NCI-H460 (cell line): ENCODE data around the gene KIAA0232. TPM values are rescaled to one million over a fixed set of nuclear protein-coding genes. Genes with fewer than 3 reads are reported as not detected.
"Not testable (repeated sequence)": the region's sequence is repeated elsewhere in the genome, so short reads cannot be mapped to it uniquely, and the experiment has no call there.

Source experiments
- DNase-seq: peaks from one replicate; pipeline ENCODE4 v3.0.0-alpha.2; 2016; ENCODE audit warnings: low read depth; ENCODE audit errors: extremely low read depth
- total RNA-seq: library from RNA; depleted of rRNA; stranded (reverse); fragments of >200 nt; shearing (Covaris generic); gene quantifications from 2 replicates; pipeline ENCODE4 v1.2.3, GENCODE V29; 2014

The KIAA0232 gene
- total RNA-seq, 1 experiment from 2014 or later: 12.0 TPM

- no peak for DNase-seq
These were observed 8.6 kb upstream of the KIAA0232 start for GRCh38 chr4:6773616-6774540.

GRCh38 chr4:6775746-6776145 is 6.8 kb upstream of the KIAA0232 start:
- DNase-seq: no peak

GRCh38 chr4:6776920-6777635 is 5.4 kb upstream of the KIAA0232 start:
- no peak for DNase-seq

GRCh38 chr4:6777636-6778281 is 4.8 kb upstream of the KIAA0232 start:
- DNase-seq: no peak

GRCh38 chr4:6778435-6778834 is 4.1 kb upstream of the KIAA0232 start:
- no peak for DNase-seq

- no peak for DNase-seq
These were observed 2.6 kb upstream of the KIAA0232 start for GRCh38 chr4:6779667-6780565.

DNA sequence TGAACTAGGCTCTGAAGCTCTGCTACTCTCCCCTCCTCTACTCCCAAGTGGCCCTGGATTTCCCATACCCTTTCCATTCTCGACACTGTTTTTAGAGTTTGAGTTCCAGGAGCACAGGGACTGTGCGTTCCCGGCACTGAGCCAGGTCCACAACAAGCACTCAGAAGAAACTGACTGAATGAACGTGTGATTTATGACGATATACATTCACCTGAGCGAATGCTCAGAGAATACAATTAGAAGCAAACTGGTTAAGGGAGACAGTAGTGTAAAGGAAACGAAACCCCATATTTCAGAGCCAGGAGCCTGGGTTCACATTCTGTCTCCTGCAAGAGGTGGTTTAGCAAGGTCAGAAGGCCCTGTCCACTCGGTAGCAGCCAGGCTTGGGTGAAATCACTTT is 1.4 kb upstream of the KIAA0232 start:
- no peak for DNase-seq

GRCh38 chr4:6781561-6781960 is 966 bp upstream of the KIAA0232 start:
- DNase-seq: no peak

DNA sequence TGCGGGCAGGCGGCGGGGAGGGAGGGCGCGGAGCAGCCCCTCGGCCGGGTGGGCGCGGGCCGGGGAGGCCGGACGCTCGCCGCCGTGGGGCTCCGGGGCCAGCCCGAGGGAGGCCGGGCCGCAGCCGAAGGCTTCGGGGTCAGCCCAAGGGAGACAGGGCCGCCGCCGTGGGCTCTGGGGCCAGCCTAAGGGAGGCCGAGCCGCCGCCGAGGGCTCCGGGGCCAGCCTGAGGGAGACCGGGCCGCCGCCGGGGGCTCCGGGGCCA is 251 bp downstream of the KIAA0232 start:
- DNase-seq: no peak

DNA sequence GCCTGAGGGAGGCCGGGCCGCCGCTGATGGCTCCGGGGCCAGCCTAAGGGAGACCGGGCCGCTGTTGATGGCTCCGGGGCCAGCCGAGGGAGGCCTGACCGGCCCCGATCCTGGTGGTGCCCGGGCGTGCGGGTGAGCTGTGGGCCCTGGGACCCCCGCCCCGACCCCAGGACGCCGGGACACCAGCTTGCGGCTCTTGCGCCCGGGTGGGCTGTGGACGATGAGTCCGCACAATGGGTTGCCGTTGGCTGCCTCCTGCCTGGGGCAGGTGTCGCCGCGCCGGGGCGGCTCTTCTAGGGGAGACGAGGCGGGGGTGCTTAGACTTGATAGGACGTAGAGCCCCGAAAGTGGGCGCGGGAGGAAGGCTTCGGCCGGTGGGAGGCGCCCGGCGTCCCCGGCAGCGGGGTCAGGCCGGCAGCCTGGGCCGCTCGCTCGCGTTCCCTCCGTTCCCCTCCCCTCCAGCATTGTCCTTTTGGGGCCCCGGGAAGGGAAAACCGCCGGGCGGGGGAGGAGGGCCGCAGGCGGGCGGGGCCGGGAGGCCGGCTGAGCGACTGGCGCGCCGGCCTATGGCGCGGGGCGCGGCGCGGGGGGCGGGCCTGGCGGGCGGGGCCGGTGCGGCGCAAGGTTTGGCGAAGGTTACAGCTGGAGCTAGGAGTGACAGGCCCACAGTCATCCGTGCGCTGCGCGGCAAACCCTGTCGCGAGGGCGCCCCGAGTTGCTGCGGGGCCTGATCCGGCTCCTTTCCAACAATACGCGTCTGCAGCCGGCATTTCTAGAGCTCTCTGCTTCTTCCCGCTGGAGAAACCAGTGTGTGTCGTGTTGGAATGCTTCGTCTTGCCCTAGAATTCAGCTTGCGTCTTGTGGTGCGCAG is 819 bp downstream of the KIAA0232 start:
- DNase-seq: peak; percentile 62

GRCh38 chr4:6785572-6785925 is 3.0 kb downstream of the KIAA0232 start:
- DNase-seq: no peak

GRCh38 chr4:6788123-6788522 is 5.6 kb downstream of the KIAA0232 start:
- no peak for DNase-seq

GRCh38 chr4:6791245-6791644 is 8.7 kb downstream of the KIAA0232 start:
- DNase-seq: not testable (repeated sequence)

DNA sequence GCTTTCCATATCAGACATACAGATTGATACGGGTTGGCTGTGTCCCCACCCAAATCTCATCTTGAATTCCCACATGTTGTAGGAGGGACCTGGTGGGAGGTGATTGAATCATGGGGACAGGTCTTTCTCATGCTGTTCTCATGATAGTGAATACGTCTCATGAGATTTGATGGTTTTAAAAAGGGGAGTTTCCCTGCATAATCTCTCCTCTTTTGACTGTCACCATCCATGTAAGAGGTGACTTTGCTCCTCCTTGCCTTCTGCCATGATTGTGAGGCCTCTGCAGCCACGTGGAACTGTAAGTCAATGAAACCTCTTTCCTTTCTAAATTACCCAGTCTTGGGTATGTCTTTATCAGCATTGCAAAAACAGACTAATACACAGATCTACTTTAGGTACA is 9.3 kb downstream of the KIAA0232 start:
- not testable (repeated sequence) for DNase-seq

DNA sequence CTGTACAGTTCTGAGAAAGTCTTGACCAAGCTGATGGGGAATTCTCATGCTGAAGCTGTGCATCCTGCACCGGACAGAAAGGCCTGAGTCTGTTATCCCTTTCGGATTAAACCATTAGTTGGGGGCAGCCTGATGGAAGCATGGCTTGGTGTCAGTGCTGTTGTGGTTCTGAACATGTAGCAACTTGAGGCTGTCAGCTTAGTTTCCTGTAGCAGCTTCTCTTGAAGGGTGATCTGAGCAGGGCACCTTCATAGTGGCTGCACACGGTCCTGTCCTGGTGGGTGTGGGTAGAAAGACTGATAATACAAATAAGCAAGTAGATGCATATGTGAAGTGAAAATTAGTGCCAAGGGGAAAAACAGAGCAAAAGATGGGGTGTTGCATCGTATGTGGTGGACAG is 11.7 kb downstream of the KIAA0232 start:
- no peak for DNase-seq

DNA sequence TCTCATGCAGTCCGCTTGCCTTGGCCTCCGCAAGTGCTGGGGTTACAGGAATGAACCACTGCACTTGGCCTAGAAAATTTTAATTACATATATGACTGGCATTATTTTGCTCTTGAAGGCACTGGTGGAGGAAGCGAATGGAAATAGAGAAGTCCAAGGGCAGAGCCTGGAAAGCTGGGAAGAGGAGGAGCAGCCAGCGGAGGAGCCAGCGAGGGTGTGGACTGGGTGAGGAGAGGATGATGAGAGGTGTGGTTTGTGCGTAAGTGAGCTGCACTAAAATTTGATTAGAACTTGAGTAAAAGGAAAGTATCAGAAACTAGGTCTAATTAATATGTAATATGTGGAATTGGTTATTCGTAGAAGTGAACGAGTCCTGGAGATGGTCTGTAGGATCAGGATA is 13.3 kb downstream of the KIAA0232 start:
- DNase-seq: no peak

DNA sequence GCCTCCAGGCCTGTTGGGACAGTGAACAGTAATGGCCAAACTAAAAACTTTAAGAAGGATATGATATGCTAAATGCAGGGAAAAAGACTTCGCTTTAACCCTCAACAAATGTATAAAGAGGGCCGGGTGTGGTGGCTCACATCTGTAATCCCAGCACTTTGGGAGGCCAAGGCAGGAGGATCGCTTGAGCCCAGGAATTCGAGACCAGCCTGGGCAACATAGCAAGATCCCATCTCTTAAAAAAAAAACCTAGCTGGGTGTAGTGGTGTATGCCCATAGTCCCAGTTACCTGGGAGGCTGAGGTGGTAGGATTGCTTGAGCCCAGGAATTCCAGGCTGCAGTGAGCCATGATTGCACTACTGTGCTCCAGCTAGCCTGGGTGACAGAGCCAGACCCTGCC is 14.8 kb downstream of the KIAA0232 start:
- not testable (repeated sequence) for DNase-seq

- no peak for DNase-seq
These were observed 16.6 kb downstream of the KIAA0232 start for GRCh38 chr4:6799091-6799490.

GRCh38 chr4:6802025-6802424 is 19.5 kb downstream of the KIAA0232 start:
- no peak for DNase-seq

DNA sequence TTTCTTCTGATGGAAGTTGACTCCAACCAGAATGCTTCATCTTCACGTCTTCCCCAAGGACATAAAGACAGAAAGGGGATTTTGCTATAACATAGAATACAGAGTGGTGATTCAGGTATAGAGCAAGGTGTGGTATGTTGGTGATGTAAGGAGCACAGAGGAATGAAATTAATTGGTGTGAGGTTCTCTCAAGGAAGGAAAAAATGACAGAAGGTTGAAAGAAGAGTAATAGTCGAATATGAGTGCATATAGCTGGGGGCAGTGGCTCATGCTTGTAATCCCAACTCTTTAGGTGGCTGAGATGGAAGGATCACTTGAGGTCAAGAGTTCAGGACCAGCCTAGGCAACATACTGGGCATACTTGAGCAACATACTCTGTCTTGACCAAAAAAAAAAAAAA is 20.1 kb downstream of the KIAA0232 start:
- DNase-seq: no peak
